HepG2 (cell line): ENCODE results near the gene ATL2. TPM values are rescaled to one million over a fixed set of nuclear protein-coding genes. Genes with fewer than 3 reads are reported as not detected.

Source experiments
- ATM ChIP-seq: fragments of 450-650 bp; IDR thresholded peaks from 2 replicates; pipeline ENCODE4 v1.7.1; 2017; ENCODE audit warnings: mild to moderate bottlenecking, borderline replicate concordance
- HDAC6 ChIP-seq: fragments of 200-600 bp; sonication (generic); IDR thresholded peaks from 2 replicates; pipeline ENCODE4 v1.7.0; 2017; ENCODE audit warnings: mild to moderate bottlenecking, antibody characterized with exemption, low read length, low read depth
- HMG20B ChIP-seq: conservative IDR thresholded peaks from 2 replicates; pipeline ENCODE4 v1.6.1; 2016; ENCODE audit warnings: missing genetic modification reagents, missing compliant biosample characterization
- KMT2A ChIP-seq: sonication (generic); formaldehyde crosslinking; IDR thresholded peaks from 2 replicates; pipeline ENCODE4 v1.4.0; 2020; ENCODE audit warnings: missing genetic modification reagents
- NONO ChIP-seq, 2 experiments: fragments of 450-650 bp in 1 of 2; sonication (generic) in 1 of 2; formaldehyde crosslinking in 1 of 2; IDR thresholded peaks in 1 of 2; conservative IDR thresholded peaks in 1 of 2; 2 replicates each; pipeline versions ENCODE4 v1.6.1 to v1.8.0; 2017 to 2022; ENCODE audit warnings: mild to moderate bottlenecking in 1 of 2, missing genetic modification reagents in 1 of 2, moderate library complexity in 1 of 2
- PLRG1 ChIP-seq: fragments of 450-650 bp; conservative IDR thresholded peaks from 2 replicates; pipeline ENCODE4 v1.6.1; 2016
- SIN3A ChIP-seq: IDR thresholded peaks from 2 replicates; pipeline ENCODE4 v1.6.1; 2011; ENCODE audit warnings: low read depth, mild to moderate bottlenecking, control low read depth, low read length, borderline replicate concordance
- TMF1 ChIP-seq: sonication (generic); formaldehyde crosslinking; IDR thresholded peaks from 2 replicates; pipeline ENCODE4 v1.8.1; 2022; ENCODE audit warnings: low read depth, missing genetic modification reagents
- ZKSCAN1 ChIP-seq: fragments of 150-350 bp; IDR thresholded peaks from 2 replicates; pipeline ENCODE4 v1.6.1; 2014; ENCODE audit warnings: low read length
- ZNF232 ChIP-seq: sonication (generic); formaldehyde crosslinking; IDR thresholded peaks from 2 replicates; pipeline ENCODE4 v1.4.0; 2020; ENCODE audit warnings: missing genetic modification reagents, borderline replicate concordance
- ZNF337 ChIP-seq: sonication (generic); formaldehyde crosslinking; IDR thresholded peaks from 2 replicates; pipeline ENCODE4 v1.5.1; 2020; ENCODE audit warnings: missing genetic modification reagents, low read depth, mild to moderate bottlenecking, borderline replicate concordance
- ZNF878 ChIP-seq: sonication (generic); formaldehyde crosslinking; IDR thresholded peaks from 2 replicates; pipeline ENCODE4 v1.8.1; 2023; ENCODE audit warnings: mild to moderate bottlenecking, missing genetic modification reagents, moderate library complexity
- polyA plus RNA-seq, 8 experiments: library from polyadenylated mRNA; depleted of rRNA in 3 of 8; stranded (reverse) in 7 of 8; unstranded in 1 of 8; fragments of >200 nt; fragmentation: Illumina TruSeq in 4 of 8; extraction: Trizol in 4 of 8; gene quantifications; 2 replicates each; pipeline versions ENCODE4 v1.2.1 to v1.2.3, GENCODE V29; 2011 to 2016; ENCODE audit warnings: low read depth in 4 of 8, missing spikeins in 1 of 8, mixed read lengths in 1 of 8; ENCODE audit not compliant: insufficient read depth in 1 of 8
- total RNA-seq, 5 experiments: library from RNA; depleted of rRNA; stranded (reverse); fragments of >200 nt; fragmentation: Illumina TruSeq; extraction: Trizol; gene quantifications; 2 replicates each; pipeline ENCODE4 v1.2.3, GENCODE V29; 2016; ENCODE audit warnings: low read depth in 1 of 5
- TF ChIP-seq, protein P1 (sequence below): sonication (generic); formaldehyde crosslinking; IDR thresholded peaks from 2 replicates; pipeline ENCODE4 v1.5.0; 2020; ENCODE audit warnings: mild to moderate bottlenecking, missing genetic modification reagents, borderline replicate concordance
- TF ChIP-seq, protein P2 (sequence below): sonication (generic); formaldehyde crosslinking; IDR thresholded peaks from 2 replicates; pipeline ENCODE4 v1.4.0; 2020; ENCODE audit warnings: missing genetic modification reagents
- TF ChIP-seq, protein P3 (sequence below), 2 experiments: fragments of 450-650 bp in 1 of 2; sonication (generic) in 1 of 2; formaldehyde crosslinking in 1 of 2; IDR thresholded peaks; 2 replicates each; pipeline versions ENCODE4 v1.6.1 to v1.8.0; 2016 to 2022; ENCODE audit warnings: antibody characterized with exemption in 1 of 2, mild to moderate bottlenecking in 1 of 2, missing genetic modification reagents in 1 of 2

ATL2 gene
- total and polyA plus RNA-seq, 2 of the 13 experiments (the other 11 are each of a cell fraction or from before 2014, with no cell fraction given): 56.5 to 119 TPM

DNA sequence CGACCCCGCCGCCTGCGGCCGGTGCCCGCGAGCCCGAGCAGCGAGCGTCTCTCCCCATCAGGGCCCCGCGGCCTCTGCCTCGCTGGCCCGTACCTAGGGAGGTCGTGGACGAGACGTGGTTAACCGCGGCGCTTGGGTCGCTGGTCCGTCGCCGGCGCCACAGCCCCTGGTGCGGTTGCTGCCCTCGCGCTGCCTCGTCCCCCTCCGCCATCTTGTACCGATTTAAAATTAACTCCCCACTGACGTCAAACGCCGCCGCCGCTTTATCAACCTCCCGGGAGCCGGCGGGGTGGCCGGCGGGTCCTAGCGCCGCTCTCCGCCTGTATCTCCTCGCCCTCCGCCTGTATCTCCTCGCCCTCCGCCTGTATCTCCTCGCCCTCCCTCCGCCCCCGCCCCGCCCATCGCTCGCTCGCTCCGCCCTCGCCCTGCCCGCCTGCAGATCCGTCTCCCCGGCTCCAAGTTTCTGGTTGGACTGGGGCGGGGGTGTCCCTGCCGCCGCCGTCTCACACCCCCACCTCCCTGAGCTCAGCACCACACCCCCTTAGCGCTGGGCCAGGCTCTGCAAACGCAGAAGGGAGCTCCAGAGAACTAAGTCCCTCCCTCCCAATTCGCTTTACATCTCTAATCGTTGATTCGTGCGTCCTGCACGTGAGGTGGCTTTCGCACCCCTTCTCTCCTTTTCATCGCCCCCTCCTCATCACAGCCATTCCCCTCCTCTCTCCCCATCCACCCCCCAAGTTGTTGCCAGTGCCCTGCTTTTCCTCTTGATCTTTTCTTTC is at the start of gene ATL2 (continued):
- TF ChIP-seq, protein P1, sequence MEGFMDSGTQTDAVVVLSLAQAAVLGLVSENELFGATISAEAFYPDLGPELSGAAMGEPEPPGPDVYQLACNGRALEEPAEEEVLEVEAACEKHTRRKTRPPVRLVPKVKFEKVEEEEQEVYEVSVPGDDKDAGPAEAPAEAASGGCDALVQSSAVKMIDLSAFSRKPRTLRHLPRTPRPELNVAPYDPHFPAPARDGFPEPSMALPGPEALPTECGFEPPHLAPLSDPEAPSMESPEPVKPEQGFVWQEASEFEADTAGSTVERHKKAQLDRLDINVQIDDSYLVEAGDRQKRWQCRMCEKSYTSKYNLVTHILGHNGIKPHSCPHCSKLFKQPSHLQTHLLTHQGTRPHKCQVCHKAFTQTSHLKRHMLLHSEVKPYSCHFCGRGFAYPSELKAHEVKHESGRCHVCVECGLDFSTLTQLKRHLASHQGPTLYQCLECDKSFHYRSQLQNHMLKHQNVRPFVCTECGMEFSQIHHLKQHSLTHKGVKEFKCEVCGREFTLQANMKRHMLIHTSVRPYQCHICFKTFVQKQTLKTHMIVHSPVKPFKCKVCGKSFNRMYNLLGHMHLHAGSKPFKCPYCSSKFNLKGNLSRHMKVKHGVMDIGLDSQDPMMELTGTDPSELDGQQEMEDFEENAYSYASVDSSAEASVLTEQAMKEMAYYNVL: 0 out of 2 replicates have a peak, but pooled peaks have one; percentile 15
- TF ChIP-seq NONO (IDR thresholded peaks at IDR 0.05): no peak
- no peak; the same call in 1 of the 2 replicates for TF ChIP-seq NONO (CRISPR knock-in tag; conservative IDR thresholded peaks at IDR 0.05)
- TF ChIP-seq SIN3A: no peak
- TF ChIP-seq, protein P2, sequence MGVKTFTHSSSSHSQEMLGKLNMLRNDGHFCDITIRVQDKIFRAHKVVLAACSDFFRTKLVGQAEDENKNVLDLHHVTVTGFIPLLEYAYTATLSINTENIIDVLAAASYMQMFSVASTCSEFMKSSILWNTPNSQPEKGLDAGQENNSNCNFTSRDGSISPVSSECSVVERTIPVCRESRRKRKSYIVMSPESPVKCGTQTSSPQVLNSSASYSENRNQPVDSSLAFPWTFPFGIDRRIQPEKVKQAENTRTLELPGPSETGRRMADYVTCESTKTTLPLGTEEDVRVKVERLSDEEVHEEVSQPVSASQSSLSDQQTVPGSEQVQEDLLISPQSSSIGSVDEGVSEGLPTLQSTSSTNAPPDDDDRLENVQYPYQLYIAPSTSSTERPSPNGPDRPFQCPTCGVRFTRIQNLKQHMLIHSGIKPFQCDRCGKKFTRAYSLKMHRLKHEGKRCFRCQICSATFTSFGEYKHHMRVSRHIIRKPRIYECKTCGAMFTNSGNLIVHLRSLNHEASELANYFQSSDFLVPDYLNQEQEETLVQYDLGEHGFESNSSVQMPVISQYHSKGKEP (CRISPR knock-in tag): peak; percentile 48; the same call in 1 of the 2 replicates
- no peak for TF ChIP-seq ZKSCAN1
- no peak for TF ChIP-seq ATM
- peak; percentile 67; the same call in 1 of the 2 replicates for TF ChIP-seq KMT2A (CRISPR knock-in tag)
- 0 out of 2 replicates have a peak, but pooled peaks have one; percentile 16 for TF ChIP-seq TMF1
- no peak for TF ChIP-seq HDAC6
- TF ChIP-seq ZNF232 (CRISPR knock-in tag): 0 out of 2 replicates have a peak, but pooled peaks have one; percentile 67
- no peak for TF ChIP-seq PLRG1
- peak; percentile 66; the same call in 1 of the 2 replicates for TF ChIP-seq ZNF878
- TF ChIP-seq, protein P3, sequence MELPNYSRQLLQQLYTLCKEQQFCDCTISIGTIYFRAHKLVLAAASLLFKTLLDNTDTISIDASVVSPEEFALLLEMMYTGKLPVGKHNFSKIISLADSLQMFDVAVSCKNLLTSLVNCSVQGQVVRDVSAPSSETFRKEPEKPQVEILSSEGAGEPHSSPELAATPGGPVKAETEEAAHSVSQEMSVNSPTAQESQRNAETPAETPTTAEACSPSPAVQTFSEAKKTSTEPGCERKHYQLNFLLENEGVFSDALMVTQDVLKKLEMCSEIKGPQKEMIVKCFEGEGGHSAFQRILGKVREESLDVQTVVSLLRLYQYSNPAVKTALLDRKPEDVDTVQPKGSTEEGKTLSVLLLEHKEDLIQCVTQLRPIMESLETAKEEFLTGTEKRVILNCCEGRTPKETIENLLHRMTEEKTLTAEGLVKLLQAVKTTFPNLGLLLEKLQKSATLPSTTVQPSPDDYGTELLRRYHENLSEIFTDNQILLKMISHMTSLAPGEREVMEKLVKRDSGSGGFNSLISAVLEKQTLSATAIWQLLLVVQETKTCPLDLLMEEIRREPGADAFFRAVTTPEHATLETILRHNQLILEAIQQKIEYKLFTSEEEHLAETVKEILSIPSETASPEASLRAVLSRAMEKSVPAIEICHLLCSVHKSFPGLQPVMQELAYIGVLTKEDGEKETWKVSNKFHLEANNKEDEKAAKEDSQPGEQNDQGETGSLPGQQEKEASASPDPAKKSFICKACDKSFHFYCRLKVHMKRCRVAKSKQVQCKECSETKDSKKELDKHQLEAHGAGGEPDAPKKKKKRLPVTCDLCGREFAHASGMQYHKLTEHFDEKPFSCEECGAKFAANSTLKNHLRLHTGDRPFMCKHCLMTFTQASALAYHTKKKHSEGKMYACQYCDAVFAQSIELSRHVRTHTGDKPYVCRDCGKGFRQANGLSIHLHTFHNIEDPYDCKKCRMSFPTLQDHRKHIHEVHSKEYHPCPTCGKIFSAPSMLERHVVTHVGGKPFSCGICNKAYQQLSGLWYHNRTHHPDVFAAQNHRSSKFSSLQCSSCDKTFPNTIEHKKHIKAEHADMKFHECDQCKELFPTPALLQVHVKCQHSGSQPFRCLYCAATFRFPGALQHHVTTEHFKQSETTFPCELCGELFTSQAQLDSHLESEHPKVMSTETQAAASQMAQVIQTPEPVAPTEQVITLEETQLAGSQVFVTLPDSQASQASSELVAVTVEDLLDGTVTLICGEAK (IDR thresholded peaks at IDR 0.05): no peak
- TF ChIP-seq, protein P3 (CRISPR knock-in tag; IDR thresholded peaks at IDR 0.05): peak; percentile 36; the same call in 1 of the 2 replicates
- 0 out of 2 replicates have a peak, but pooled peaks have one; percentile 33 for TF ChIP-seq HMG20B (CRISPR knock-in tag)
- TF ChIP-seq ZNF337 (CRISPR knock-in tag): no peak
